Left lobe of liver (tissue), 2 donors: ENCODE data around the gene LIPC. TPM values are rescaled to one million over a fixed set of nuclear protein-coding genes. Genes with fewer than 3 reads are reported as not detected.

Experiments used
- ATAC-seq: fragments of 200-7000 bp; cut with Tn5 transposase; one replicate; pipeline ENCODE4 v1.9.1; 2020; ENCODE audit warnings: mild to moderate bottlenecking, moderate library complexity
- DNase-seq: peaks from one replicate; pipeline ENCODE4 v3.0.0-alpha.2; 2020; ENCODE audit warnings: low spot score
- total RNA-seq: library from RNA; stranded (reverse); gene quantifications from one replicate; pipeline ENCODE4 v1.2.1, GENCODE V29; 2021
- donor health status: DM: no; HTN: no; CAD: no; lungs with moderate emphysema.
- donor health status: DM: no; HTN: yes; CAD: no.

The LIPC gene
- total RNA-seq, 1 donor from 2014 or later: 202 TPM

DNA sequence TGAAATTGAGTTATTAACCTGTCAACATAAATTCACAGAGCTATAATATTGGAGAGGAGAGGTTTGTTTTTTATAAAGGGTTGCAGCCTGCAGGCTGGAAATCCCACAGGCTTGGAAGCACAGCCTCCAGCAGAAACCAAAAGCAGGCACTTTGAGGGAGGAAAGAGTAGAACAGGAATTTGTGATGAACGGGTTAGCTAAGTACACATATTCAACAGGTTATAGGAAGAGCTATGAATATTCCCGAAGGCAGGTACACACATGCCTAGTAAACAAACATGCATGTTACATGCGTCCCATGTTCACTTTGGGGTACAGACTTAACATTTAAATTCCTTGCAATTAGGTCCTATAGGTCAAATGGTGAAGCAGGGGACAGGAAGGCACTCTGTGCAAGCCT, 25.9 kb upstream of the LIPC start:
- no peak for ATAC-seq

DNA sequence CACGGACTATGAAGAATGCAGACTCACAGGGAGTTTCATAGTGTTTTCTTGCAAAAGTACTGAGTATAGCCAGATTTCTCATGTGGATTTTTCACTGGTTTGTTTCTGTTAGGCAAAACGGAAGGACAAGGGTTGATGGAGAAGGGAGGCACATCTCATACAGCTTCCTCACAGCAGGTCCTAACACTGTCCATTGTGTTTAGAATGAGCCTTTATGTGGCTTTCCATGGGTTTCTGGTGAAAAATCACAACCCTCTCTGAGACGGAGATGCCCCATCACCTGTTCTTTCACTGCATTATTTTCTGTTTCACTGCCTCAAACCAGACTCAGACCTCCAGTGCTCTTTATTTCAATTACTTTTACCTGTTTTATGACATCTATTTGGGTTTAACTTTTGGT, 25.0 kb upstream of the LIPC start:
- ATAC-seq: no peak
- DNase-seq: no peak

More for the DNA sequence above, 25.9 kb upstream of the LIPC start:
- DNase-seq: no peak

DNA sequence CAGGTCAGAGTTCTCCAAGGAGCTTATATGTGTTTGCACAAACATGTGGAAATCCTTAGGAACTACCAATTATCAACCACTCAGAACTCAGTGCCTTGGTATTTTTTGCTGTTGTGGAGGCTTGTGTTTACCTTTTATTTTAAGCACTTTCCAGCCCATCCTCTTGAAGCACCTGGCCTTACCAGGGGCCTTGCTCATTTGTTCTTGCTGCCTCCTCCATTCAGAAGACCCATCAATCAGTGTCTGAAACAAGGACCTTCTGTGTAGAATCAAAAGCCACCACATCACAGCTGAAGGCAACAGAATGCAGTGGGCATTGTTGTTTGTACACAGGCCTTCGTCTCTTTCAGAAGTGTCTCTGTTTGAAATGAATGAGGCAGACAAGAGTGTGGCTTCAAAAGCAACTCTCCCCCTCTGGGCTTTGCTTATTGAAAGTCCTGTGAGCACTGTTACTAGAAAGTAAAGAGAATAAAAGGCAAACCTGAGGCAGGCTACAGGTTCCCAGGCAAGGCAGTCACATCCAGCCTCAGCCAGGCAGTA, 24.5 kb upstream of the LIPC start:
- DNase-seq (no peak), ATAC-seq (no peak)

DNA sequence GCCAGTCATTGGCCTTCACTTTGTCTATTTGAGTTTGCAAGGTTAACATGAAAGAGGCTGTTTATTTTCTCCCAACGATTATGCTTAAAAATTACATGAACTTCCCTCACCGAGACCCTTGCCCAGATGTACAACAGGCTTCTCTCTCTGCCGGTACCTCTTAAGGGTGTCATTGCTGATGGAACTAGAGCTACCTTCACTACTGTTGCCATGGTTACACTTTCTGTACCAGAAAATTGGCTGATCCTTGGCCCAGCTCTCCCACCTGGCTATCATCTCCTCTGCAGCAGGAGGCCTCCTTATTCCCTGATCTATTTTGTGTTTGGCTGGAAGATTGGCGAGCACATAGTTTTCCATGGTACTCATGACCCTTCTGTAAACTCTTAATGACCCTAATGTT, 24.0 kb upstream of the LIPC start:
- DNase-seq (no peak), ATAC-seq (no peak)

DNA sequence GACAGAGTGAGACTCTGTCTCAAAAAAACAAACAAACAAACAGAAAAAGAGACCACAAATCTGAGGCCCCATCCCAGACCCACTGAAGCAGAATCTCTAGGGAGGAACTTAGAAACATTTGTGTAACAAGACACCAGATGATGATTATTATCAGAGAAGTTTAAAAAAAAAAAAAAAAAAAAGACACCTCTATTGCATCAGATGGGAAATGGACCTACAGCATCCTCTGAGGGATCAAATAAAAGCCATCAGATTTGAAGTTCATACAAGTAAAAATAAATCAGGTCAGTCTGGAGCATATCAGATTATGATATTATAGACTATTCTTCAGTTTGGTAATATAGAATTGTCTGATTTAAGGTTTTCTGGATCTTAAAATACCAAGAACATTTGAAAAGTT, 21.9 kb upstream of the LIPC start:
- DNase-seq (no peak), ATAC-seq (no peak)

DNA sequence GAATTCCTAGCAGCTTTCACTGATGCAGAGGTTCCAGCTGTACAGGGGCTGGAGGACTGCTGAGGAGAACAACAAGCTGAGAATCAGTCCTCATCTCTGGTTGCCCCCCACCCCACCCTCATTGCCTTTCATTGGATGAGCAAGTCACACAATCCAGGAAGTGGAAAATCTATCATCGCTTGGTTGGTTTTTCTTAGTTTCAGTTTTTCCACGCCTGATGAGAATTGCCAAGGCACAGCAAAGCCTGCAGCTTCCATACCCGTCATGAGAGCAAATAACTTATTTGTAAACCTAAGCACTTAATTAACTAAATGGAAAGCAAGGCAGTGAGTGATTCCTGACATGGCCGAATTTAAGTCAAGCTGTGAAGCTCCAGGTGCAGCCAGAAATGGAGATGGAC, 21.4 kb upstream of the LIPC start:
- no peak for DNase-seq
- peak; percentile 70 for ATAC-seq

DNA sequence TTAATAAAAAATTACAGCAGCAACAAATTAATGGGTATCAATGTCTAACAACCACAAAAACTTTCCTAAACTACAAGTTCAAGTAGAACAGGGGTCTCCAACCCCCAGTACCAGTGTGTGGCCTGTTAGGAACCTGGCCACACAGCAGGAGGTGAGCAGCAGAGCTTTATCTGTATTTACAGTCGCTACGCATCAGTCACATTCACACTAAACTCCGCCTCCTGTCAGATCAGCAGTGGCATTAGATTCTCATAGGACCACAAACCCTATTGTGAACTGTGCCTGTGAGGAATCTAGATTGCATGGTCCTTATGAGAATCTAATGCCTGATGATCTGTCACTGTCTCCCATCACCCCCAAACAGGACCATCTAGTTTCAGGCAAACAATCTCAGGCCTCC, 18.5 kb upstream of the LIPC start:
- no peak for DNase-seq
- peak; percentile 25 for ATAC-seq

DNA sequence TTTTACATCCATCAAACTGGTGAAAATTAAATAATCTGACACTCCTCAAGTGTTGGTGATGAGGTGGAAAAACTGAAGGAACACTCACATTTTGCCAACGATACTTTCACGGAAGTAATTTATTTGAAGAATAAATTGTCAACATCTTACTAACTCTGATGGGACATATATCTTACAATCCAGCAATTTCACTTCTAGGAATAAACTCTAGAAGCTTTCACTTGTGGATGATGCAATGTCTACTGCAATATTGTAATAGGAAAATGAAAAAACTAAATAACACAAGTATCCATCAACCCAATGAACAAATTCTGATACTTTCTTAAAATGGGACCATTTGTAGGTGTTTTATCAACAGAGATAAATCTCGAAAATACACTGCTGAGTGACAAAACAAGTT, 16.2 kb upstream of the LIPC start:
- ATAC-seq (no peak), DNase-seq (no peak)

DNA sequence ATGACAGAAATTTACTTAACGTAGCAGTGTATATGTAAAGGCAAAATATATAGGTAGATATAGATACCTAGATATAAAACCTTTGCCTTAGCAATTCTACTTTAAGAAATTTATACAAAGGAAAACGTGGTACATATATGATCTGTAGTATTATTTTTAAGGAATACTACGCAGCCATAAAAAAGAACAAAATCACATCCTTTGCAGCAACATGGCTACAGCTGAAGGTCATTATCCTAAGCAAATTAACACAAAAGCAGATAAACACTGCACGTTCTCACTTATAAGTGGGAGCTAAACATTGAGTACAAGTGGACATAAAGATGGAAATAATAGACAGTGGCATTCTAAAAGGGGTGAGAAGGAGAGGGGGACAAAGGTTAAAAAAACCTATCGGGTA, 14.8 kb upstream of the LIPC start:
- ATAC-seq (no peak), DNase-seq (no peak)

DNA sequence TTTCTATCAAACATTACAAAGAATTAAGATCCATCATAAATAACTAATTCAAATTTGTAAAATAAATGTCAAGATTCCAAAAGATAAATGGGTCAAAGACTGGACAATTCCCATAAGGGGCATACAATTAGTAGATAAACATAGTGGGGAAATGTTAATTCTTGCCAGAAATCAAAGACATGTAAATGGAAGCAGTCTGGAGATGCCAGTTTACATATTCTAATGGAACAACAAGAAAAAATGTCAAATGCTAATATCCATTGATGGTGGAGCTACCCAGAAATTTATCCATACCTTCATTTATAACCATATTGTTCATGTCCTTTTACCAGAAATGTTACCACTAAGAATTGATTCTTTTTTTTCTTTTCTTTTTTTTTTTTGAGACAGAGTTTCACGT, 13.7 kb upstream of the LIPC start:
- DNase-seq (no peak), ATAC-seq (no peak)

DNA sequence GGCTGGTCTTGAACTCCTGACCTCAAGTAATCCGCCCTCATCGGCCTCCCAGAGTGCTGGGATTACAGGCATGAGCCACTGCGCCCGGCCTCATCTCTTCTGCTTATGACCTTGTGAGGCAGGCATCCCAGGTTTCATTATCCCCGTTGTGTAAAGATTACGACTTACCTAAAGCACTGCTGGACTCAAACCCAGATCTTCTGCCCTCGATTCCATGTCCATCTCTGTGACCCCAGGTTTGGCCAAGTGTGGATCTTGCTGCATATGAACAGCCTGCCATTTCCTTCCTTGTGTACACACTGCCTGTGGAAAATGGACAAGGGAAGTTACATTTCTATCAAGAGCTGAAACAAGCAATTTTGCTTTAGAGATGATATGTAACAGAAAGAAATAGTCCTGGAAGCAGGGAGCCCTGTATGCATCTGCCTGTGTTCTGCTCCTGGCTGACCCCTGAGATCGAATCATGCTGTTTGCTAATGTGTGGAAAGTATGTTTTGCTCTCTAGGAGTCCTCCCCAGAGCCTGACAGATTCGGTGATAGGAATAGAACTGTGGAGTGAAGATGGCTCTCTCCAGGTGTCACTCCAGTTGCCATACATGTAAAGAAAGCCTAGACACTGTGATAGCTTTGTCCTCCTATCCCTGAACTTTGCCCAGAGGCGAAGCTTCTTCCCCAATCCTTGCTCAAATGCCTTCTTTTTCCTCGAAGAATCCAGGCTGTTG, 11.8 kb upstream of the LIPC start:
- DNase-seq (no peak), ATAC-seq (peak; percentile 68)

DNA sequence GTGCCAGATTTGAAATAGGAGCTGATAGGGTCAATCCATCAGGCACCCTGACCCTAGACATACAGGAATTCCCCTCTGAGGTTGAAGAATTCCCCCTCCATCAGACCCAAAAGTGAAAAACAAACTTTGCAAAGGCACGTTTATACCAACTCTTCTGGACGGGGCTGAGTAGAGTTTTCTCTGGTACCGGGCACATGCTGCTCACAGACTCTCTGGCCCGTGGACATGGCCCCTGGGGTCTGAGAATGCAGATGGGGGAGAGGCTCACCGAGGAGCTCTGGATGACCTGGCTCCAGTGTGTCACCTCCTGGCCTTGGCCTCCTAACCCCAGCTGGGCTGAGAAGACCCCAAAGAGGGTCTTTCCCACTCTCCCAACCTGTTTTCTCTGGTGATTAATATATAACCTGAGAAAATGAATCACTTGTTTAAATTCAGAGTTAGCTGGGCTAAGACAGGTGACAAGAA, 11.2 kb upstream of the LIPC start:
- ATAC-seq: no peak
- DNase-seq: no peak

DNA sequence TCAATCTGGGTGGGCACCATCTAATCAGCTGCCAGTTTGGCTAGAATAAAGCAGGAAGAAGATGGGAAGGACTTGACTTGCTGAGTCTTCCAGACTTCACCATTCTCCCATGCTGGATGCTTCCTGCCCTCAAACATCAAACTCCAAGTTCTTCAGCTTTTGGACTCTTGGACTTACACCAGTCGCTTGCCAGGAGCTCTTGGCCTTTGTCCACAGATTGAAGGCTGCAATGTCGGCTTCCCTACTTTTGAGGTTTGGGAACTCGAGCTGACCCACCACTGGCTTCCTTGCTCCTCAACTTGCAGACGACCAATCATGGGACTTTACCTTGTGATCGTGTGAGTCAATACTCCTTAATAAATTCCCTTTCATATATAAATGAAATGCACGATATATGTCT, 8.6 kb upstream of the LIPC start:
- DNase-seq: peak; percentile 86
- ATAC-seq: peak; percentile 31

DNA sequence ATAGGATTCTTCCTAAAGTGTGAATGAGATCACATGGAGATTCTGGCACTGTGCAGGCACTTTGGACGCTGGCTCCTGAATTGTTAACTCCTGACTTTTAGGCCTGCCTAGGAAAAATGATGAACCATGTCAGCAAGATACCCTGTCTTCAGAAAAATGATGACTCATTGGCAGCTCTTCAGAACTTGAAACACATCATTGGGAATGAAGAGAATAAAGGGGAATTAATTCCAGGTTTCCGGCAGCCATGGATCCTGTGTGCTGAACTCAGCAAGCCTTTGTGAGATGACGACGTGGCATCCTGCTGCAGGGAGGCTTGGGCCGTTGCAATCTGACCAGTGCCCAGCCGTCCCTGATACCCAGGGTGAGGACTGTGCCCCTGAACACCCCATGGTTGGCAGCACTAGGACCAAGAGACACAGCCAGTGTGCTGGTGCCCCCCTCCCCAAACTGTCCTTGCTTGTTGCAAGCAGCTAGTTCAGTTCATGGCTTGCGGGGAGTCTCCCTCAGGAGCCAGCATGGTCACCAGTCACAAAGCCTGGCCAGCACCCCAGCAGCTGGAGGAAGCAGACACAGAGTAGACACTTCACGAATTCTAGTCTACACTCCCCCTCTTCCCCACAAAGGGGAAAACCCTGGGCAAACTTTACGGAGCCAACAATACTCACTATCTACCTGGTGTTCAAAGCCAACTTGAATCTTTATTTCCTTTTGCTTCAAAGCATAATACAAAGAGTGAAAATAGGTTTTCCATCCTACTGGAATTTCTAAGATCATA, 7.8 kb upstream of the LIPC start:
- ATAC-seq: peak; percentile 44
- no peak for DNase-seq

DNA sequence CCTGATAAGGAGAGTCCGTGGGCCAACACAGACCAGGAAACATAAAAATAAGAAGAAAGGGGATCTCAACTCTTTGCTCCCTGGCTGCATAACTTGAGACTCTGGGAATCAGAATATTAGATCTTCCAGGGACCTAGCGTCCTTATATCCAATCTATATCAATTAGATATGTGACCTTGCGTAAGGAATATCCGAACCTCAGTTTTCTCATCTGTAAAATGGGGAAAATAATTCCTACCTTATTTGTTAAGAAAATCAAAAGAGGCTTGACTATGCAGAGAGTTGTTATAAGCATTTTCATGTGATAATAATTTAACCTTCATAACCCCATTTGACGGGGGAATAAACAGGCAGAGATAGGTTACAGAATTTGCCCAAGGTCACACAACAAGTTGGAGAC, 7.1 kb upstream of the LIPC start:
- DNase-seq: no peak
- no peak for ATAC-seq

DNA sequence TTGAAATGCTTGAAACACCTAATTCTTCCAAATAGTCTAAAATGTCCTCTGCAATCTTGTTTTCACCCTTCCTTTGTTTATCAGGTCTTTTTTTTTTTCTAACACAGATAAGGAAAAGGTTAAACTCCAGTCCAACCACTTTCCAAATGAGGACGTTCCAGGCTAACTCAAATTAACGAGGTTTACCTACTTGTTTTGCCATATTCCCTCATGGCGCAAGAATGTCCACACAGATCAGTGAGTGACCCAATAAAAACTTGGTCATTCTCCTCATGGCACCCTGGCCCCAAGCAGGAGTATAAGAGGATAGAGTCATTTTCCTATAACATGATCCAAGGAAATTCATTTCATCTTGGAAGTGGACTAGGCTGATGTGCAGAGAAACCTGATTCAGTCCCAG, 6.6 kb upstream of the LIPC start:
- peak; percentile 63 for ATAC-seq
- DNase-seq: peak; percentile 81

DNA sequence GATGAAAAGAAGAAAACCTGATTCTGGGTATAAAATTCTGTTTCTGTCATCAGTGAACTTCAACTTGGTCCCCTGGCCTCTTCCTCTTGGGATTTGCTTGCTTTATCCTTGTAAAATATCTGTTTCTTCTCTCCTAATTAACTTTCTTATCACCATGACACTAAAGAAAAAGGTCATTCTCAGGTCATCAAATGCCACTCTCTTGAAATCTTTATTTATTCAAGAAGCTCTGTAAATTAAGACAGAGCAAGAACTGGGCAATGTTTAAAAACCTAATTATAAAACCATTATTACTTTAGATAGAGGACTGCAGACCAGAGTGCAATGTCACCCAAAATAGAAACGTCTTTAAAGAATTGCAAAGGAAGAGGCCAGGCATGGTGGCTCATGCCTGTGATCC, 6.0 kb upstream of the LIPC start:
- no peak for DNase-seq
- ATAC-seq: no peak

DNA sequence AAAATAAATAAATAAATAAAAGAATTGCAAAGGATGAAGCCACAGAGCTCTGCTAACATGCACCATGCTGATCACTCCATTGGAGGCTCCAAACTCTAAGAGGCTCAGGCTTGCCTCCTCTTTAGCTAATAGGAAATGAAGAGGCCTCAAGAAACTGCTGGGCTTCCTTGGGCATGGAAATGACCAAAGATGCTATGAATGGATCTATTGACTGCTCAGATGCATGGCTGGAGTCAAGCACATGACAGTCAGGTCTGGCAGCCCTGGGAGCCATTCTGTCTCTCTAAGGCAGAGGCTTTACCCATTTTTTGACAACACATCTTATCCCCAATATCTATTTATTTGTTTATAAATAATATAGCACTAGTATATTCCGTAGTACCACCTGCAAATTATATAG, 5.3 kb upstream of the LIPC start:
- ATAC-seq: no peak
- no peak for DNase-seq

DNA sequence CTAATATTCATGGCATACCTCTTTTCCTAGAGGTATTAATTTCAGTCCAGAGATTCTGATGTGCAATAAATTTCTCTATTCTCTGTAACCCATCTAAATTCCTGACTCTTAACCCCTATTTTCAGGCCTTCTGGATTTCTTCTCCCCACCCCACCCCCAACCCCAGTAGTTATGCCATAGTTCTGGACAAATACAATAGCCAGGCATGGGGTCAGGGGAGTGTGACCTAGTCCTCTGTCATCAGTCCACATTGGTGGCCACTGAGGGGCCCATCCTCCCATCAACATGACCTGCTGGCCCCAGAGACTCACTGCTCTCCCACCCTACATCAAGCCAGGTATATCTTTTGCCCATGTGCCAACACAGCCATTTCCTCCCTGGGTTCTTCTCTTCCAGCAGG, 3.8 kb upstream of the LIPC start:
- no peak for ATAC-seq
- no peak for DNase-seq

DNA sequence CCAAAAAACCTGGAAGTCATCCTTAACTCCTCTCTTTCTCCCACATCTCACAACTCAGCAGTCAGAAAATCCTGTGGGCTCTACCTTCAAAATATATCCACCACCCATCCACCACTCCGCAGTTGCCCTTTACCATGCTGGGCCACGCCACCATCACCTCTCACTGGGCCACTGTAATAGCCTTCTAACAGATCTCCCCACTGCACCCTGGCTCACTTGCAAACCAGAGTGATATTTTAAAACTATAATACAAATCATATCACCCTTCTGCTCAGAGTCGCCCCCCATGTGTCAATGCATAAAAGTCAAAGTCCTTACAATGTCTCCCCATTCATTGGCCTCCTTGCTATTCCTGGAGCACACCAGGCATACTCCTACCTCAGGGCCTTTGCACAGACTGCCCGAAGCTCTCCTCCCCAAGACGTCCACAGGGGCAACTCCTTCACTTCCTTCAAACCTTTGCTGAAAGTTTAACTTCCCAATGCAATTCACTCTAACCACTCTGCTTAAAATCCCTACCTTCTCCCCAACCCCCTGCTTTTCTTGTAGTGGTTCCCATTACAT, 1.5 kb upstream of the LIPC start:
- ATAC-seq (no peak), DNase-seq (no peak)

DNA sequence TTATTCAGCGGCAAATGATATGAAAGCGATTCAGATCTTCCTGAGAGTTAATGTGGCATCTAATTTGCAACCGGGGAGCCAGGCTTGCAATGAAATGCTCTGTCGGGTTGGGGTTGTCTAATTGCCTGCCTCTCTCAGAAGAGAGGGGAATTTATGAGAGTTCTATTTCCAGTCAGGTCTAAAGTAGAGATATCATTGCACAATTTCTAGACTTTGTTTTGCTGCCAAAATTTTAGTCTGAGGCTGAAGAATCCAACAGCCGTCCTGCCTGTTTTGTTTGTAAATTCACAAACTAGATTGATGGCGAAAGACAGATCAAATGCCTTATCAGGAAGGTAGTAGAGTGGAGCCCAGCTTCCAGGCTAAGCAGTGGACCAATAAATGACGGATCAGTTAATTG, 610 bp downstream of the LIPC start:
- peak; percentile 58 for DNase-seq
- peak; percentile 39 for ATAC-seq
